ENCODE results near the gene SCRN3. TPM values are rescaled to one million over a fixed set of nuclear protein-coding genes. Genes with fewer than 3 reads are reported as not detected.
A peak's percentile ranks its signal among the peaks of the same experiment; 100 is the strongest.
"Not testable (repeated sequence)": the region's sequence is repeated elsewhere in the genome, so short reads cannot be mapped to it uniquely, and the experiment has no call there.

The SCRN3 gene
- total RNA-seq, 1 experiment from 2014 or later: 26.4 TPM

DNA sequence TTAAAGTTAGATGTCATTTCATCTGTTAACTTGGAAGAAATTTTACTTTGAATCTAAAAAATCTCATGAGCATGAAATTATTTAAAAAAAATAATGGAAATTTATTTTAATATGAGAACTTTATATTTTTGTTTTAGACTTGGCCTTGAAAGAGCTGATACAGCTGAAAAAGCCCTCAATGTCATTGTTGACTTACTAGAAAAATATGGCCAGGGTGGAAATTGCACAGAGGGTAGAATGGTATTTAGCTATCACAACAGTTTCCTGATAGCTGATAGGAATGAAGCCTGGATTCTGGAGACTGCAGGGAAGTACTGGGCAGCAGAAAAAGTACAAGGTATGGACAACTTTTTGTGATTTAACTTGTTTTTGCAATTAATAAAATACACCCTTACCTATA, 5.3 kb downstream of the SCRN3 start:
- Histone ChIP-seq H3K4me1 (no peaks in the 10 kb centered on the region), H3K4me3 (ENCODE audit: low read depth, low read length) (no peak overlapping the region), H3K9me3 (no peaks in the 10 kb centered on the region), H3K36me3 (ENCODE audit: control insufficient read depth, insufficient read depth, low read length) (no peaks in the 10 kb centered on the region), H3K27me3 (replicated peaks; ENCODE audit: control insufficient read depth, insufficient read depth, low read length) (no peaks in the 10 kb centered on the region)
- DNase-seq: no peak
- Mint-ChIP-seq H3K36me3 (ENCODE audit: insufficient read depth, unreplicated experiment) (peaks cover 4% of the 10 kb centered on the region), H3K27ac (ENCODE audit: unreplicated experiment) (no peak overlapping the region), H3K27me3 (ENCODE audit: insufficient read depth, unreplicated experiment) (no peaks in the 10 kb centered on the region), H3K4me3 (ENCODE audit: unreplicated experiment) (no peak overlapping the region), H3K4me1 (ENCODE audit: low read depth, unreplicated experiment) (no peaks in the 10 kb centered on the region), H3K9me3 (ENCODE audit: unreplicated experiment) (no peaks in the 10 kb centered on the region)
- intact Hi-C loops (cut with micrococcal nuclease; ENCODE audit: unreplicated experiment): no loop called here
- ChIA-PET POLR2A (no interaction called here), CTCF (no interaction called here)
- BruUV-seq (replicated peaks): no TSS peak
- TF ChIP-seq, protein P1, sequence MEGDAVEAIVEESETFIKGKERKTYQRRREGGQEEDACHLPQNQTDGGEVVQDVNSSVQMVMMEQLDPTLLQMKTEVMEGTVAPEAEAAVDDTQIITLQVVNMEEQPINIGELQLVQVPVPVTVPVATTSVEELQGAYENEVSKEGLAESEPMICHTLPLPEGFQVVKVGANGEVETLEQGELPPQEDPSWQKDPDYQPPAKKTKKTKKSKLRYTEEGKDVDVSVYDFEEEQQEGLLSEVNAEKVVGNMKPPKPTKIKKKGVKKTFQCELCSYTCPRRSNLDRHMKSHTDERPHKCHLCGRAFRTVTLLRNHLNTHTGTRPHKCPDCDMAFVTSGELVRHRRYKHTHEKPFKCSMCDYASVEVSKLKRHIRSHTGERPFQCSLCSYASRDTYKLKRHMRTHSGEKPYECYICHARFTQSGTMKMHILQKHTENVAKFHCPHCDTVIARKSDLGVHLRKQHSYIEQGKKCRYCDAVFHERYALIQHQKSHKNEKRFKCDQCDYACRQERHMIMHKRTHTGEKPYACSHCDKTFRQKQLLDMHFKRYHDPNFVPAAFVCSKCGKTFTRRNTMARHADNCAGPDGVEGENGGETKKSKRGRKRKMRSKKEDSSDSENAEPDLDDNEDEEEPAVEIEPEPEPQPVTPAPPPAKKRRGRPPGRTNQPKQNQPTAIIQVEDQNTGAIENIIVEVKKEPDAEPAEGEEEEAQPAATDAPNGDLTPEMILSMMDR (IDR thresholded peaks at IDR 0.05; ENCODE audit: insufficient read depth in 1 of 2, low read depth in 1 of 2, low read length in 1 of 2, severe bottlenecking in 1 of 2, unreplicated experiment in 1 of 2): no peak

DNA sequence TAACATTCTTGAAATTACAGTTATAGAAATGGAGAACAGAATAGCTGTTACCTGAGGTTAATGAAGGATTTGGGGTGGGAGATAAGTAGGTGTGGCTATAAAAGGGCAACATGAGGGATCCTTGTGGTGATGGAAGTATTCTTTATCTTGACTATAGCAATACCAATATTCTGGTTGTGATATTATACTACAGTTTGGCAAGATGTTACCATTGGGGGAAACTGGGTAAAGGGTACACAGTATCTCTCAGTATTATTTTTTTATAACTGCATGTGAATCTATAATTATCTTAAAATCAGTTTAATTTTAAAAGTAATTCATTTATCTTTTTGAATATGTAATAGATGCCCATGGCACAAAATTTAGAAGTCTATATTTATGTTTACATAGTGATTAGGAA, 8.1 kb downstream of the SCRN3 start:
- no peak overlapping the region for H3K4me3 ChIP-seq (ENCODE audit: low read depth, low read length)
- H3K4me1 ChIP-seq: no peaks in the 10 kb centered on the region
- TF ChIP-seq, protein P1 (IDR thresholded peaks at IDR 0.05; ENCODE audit: insufficient read depth in 1 of 2, low read depth in 1 of 2, low read length in 1 of 2, severe bottlenecking in 1 of 2, unreplicated experiment in 1 of 2): no peak
- CTCF ChIA-PET: no interaction called here
- H3K36me3 Mint-ChIP-seq (ENCODE audit: insufficient read depth, unreplicated experiment): no peaks in the 10 kb centered on the region
- intact Hi-C loops (cut with micrococcal nuclease; ENCODE audit: unreplicated experiment): no loop called here
- no TSS peak for BruUV-seq (replicated peaks)
- no peak overlapping the region for H3K4me3 Mint-ChIP-seq (ENCODE audit: unreplicated experiment)
- DNase-seq: no peak
- no peaks in the 10 kb centered on the region for H3K27me3 Mint-ChIP-seq (ENCODE audit: insufficient read depth, unreplicated experiment)
- POLR2A ChIA-PET: no interaction called here
- H3K27me3 ChIP-seq (replicated peaks; ENCODE audit: control insufficient read depth, insufficient read depth, low read length): no peaks in the 10 kb centered on the region
- H3K36me3 ChIP-seq (ENCODE audit: control insufficient read depth, insufficient read depth, low read length): no peaks in the 10 kb centered on the region
- H3K4me1 Mint-ChIP-seq (ENCODE audit: low read depth, unreplicated experiment): no peaks in the 10 kb centered on the region
- H3K9me3 Mint-ChIP-seq (ENCODE audit: unreplicated experiment): no peaks in the 10 kb centered on the region
- no peaks in the 10 kb centered on the region for H3K9me3 ChIP-seq
- no peak overlapping the region for H3K27ac Mint-ChIP-seq (ENCODE audit: unreplicated experiment)

- H3K27me3 ChIP-seq (replicated peaks; ENCODE audit: control insufficient read depth, insufficient read depth, low read length); BruUV-seq (replicated peaks); H3K36me3 Mint-ChIP-seq (ENCODE audit: insufficient read depth, unreplicated experiment); H3K9me3 Mint-ChIP-seq (ENCODE audit: unreplicated experiment); H3K4me1 ChIP-seq; H3K27me3 Mint-ChIP-seq (ENCODE audit: insufficient read depth, unreplicated experiment); H3K4me1 Mint-ChIP-seq (ENCODE audit: low read depth, unreplicated experiment); H3K36me3 ChIP-seq (ENCODE audit: control insufficient read depth, insufficient read depth, low read length); H3K9me3 ChIP-seq; intact Hi-C loops (cut with micrococcal nuclease; ENCODE audit: unreplicated experiment): not testable (repeated sequence)
- peak overlapping the region; percentile 45 for H3K4me3 ChIP-seq (ENCODE audit: low read depth, low read length)
- Mint-ChIP-seq H3K27ac (ENCODE audit: unreplicated experiment) (peak overlapping the region; percentile 75), H3K4me3 (ENCODE audit: unreplicated experiment) (peak overlapping the region; percentile 74)
- CTCF ChIA-PET: interaction anchor here (1.0 kb wide), 1 partner anchor 60 kb away, joined by 5 read pairs; no protein-coding TSS in a partner anchor
- peak in 1 of 2 experiments; percentile 45 for DNase-seq
- POLR2A ChIA-PET: interaction anchor here (1.0 kb wide), 1 partner anchor 14 kb away, joined by 3 read pairs; the partner anchor contains the start of gene SCRN3
Observed at GRCh38 chr2:174410039-174410438, 14.5 kb downstream of the SCRN3 start.

GRCh38 chr2:174412256-174412655, 16.7 kb downstream of the SCRN3 start:
- no peaks in the 10 kb centered on the region for H3K4me1 Mint-ChIP-seq (ENCODE audit: low read depth, unreplicated experiment)
- H3K4me3 Mint-ChIP-seq (ENCODE audit: unreplicated experiment): no peak overlapping the region
- intact Hi-C loops (cut with micrococcal nuclease; ENCODE audit: unreplicated experiment): loop anchor here (2.0 kb wide), 1 partner anchor 17 kb away; no protein-coding TSS in a partner anchor
- no peaks in the 10 kb centered on the region for H3K27me3 Mint-ChIP-seq (ENCODE audit: insufficient read depth, unreplicated experiment)
- TF ChIP-seq, protein P1 (IDR thresholded peaks at IDR 0.05; ENCODE audit: insufficient read depth in 1 of 2, low read depth in 1 of 2, low read length in 1 of 2, severe bottlenecking in 1 of 2, unreplicated experiment in 1 of 2): no peak
- H3K36me3 Mint-ChIP-seq (ENCODE audit: insufficient read depth, unreplicated experiment): no peaks in the 10 kb centered on the region
- no peak overlapping the region for H3K4me3 ChIP-seq (ENCODE audit: low read depth, low read length)
- no peaks in the 10 kb centered on the region for H3K27me3 ChIP-seq (replicated peaks; ENCODE audit: control insufficient read depth, insufficient read depth, low read length)
- no peaks in the 10 kb centered on the region; the same call in 1 of the 2 replicates for H3K9me3 ChIP-seq
- 0 out of 2 replicates have a peak, but pooled peaks cover 4% of the 10 kb centered on the region for H3K4me1 ChIP-seq
- POLR2A ChIA-PET: interaction anchor here (0.7 kb wide), 1 partner anchor 25 kb away, joined by 3 read pairs; no protein-coding TSS in a partner anchor
- no TSS peak for BruUV-seq (replicated peaks)
- no peaks in the 10 kb centered on the region for H3K9me3 Mint-ChIP-seq (ENCODE audit: unreplicated experiment)
- CTCF ChIA-PET: no interaction called here
- no peak overlapping the region for H3K27ac Mint-ChIP-seq (ENCODE audit: unreplicated experiment)
- H3K36me3 ChIP-seq (ENCODE audit: control insufficient read depth, insufficient read depth, low read length): no peaks in the 10 kb centered on the region
- no peak for DNase-seq
